ENCODE data around the gene PLSCR3. TPM values are rescaled to one million over a fixed set of nuclear protein-coding genes. Genes with fewer than 3 reads are reported as not detected.
"Not testable (repeated sequence)": the region's sequence is repeated elsewhere in the genome, so short reads cannot be mapped to it uniquely, and the experiment has no call there.

The PLSCR3 gene
- total and polyA plus RNA-seq, 2 donors (not counting 3 experiments of a cell fraction or from before 2014, with no cell fraction given), result 59.9 to 94.8 TPM

- TF ChIP-seq, protein P1, sequence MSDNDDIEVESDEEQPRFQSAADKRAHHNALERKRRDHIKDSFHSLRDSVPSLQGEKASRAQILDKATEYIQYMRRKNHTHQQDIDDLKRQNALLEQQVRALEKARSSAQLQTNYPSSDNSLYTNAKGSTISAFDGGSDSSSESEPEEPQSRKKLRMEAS (IDR thresholded peaks at IDR 0.05; ENCODE audit: insufficient read depth, insufficient read length), result no peak
- no peak for TF ChIP-seq JUN (IDR thresholded peaks at IDR 0.05; ENCODE audit: borderline replicate concordance, insufficient read depth, insufficient read length, low read depth)
- no peak for TF ChIP-seq EZH2 (IDR thresholded peaks at IDR 0.05; ENCODE audit: borderline replicate concordance, low read depth, low read length, severe bottlenecking)
- TF ChIP-seq POLR2A (IDR thresholded peaks at IDR 0.05; ENCODE audit: low read depth, low read length), result no peak
- no peak for TF ChIP-seq FOS (IDR thresholded peaks at IDR 0.05; ENCODE audit: borderline replicate concordance, insufficient read depth, low read length)
- TF ChIP-seq MYC (IDR thresholded peaks at IDR 0.05; ENCODE audit: low read depth, low read length), result no peak
- TF ChIP-seq CTCF (IDR thresholded peaks at IDR 0.05; ENCODE audit: extremely low read depth in 1 of 2, insufficient read depth in 1 of 2, low read depth in 1 of 2, low read length in 2 of 2), result no peak
- no peak for TF ChIP-seq POLR2AphosphoS5 (IDR thresholded peaks at IDR 0.05; ENCODE audit: insufficient read depth, low read depth, low read length)
- no peak for TF ChIP-seq GATA2 (IDR thresholded peaks at IDR 0.05; ENCODE audit: insufficient read depth, insufficient read length, low read depth, low read length)
- Histone ChIP-seq H2AFZ (ENCODE audit: low read depth, low read length) (no peak overlapping the region), H4K20me1 (replicated peaks; ENCODE audit: control insufficient read depth, extremely low read depth, insufficient read depth, low read length) (no peaks in the 10 kb centered on the region), H3K36me3 (ENCODE audit: control insufficient read depth in 2 of 2, extremely low read depth in 1 of 2, insufficient read depth in 2 of 2, low read length in 2 of 2) (no peaks in the 10 kb centered on the region), H3K9me1 (replicated peaks; ENCODE audit: control insufficient read depth, extremely low read depth, insufficient read depth, low read length) (no peaks in the 10 kb centered on the region), H3K9ac (replicated peaks; ENCODE audit: extremely low read depth, insufficient read depth, low read length) (no peak overlapping the region), H3K4me1 (ENCODE audit: control insufficient read depth, extremely low read depth, insufficient read depth, low read length) (no peaks in the 10 kb centered on the region), H3K4me3 (replicated peaks in 1 of 3; ENCODE audit: insufficient read depth in 1 of 3, low read depth in 1 of 3, low read length in 3 of 3) (no peak overlapping the region), H3K79me2 (ENCODE audit: control insufficient read depth, insufficient read depth, low read length) (no peaks in the 10 kb centered on the region), H3K4me2 (ENCODE audit: insufficient read depth, low read length) (no peak overlapping the region), H3K27ac (ENCODE audit: insufficient read depth, low read depth, low read length) (no peak overlapping the region), H3K27me3 (ENCODE audit: control insufficient read depth in 2 of 2, insufficient read depth in 2 of 2, low read length in 2 of 2) (peaks cover 2 to 3% of the 10 kb centered on the region in 2 experiments), H3K9me3 (replicated peaks; ENCODE audit: control insufficient read depth, insufficient read depth, low read length) (no peaks in the 10 kb centered on the region)
- DNase-seq (ENCODE audit: low read depth, low spot score) (no peak), FAIRE-seq (no peak)
- ChIA-PET CTCF (interaction anchor here (1.3 to 4.6 kb wide), 4 partner anchors 9 to 67 kb away, joined by 4 to 19 read pairs (median 4); partner anchors contain the start of gene TMEM95), POLR2A (no interaction called here)
- dilution Hi-C loops (cut with MboI; ENCODE audit: extremely low pct_ligation_motif_present, low sequenced_read_pairs) (no loop called here), intact Hi-C loops (cut with micrococcal nuclease) (no loop called here)
- no TSS peak for BruUV-seq (replicated peaks)
These were observed 24.5 kb downstream of the PLSCR3 start for GRCh38 chr17:7369825-7370224.

- H3K9me3 ChIP-seq (replicated peaks; ENCODE audit: control insufficient read depth, insufficient read depth, low read length); H2AFZ ChIP-seq (ENCODE audit: low read depth, low read length); FAIRE-seq; H3K36me3 ChIP-seq (ENCODE audit: control insufficient read depth in 2 of 2, extremely low read depth in 1 of 2, insufficient read depth in 2 of 2, low read length in 2 of 2); H3K79me2 ChIP-seq (ENCODE audit: control insufficient read depth, insufficient read depth, low read length); H3K9me1 ChIP-seq (replicated peaks; ENCODE audit: control insufficient read depth, extremely low read depth, insufficient read depth, low read length); H3K9ac ChIP-seq (replicated peaks; ENCODE audit: extremely low read depth, insufficient read depth, low read length); H3K4me1 ChIP-seq (ENCODE audit: control insufficient read depth, extremely low read depth, insufficient read depth, low read length); DNase-seq (ENCODE audit: low read depth, low spot score); H3K27me3 ChIP-seq (ENCODE audit: control insufficient read depth in 2 of 2, insufficient read depth in 2 of 2, low read length in 2 of 2); BruUV-seq (replicated peaks); H3K4me2 ChIP-seq (ENCODE audit: insufficient read depth, low read length); H3K27ac ChIP-seq (ENCODE audit: insufficient read depth, low read depth, low read length); intact Hi-C loops (cut with micrococcal nuclease); dilution Hi-C loops (cut with MboI; ENCODE audit: extremely low pct_ligation_motif_present, low sequenced_read_pairs); H3K4me3 ChIP-seq (replicated peaks in 1 of 3; ENCODE audit: insufficient read depth in 1 of 3, low read depth in 1 of 3, low read length in 3 of 3); H4K20me1 ChIP-seq (replicated peaks; ENCODE audit: control insufficient read depth, extremely low read depth, insufficient read depth, low read length): not testable (repeated sequence)
- ChIA-PET CTCF (interaction anchor here (0.9 to 4.6 kb wide), 4 partner anchors 8 to 26 kb away, joined by 3 to 19 read pairs (median 4); partner anchors contain the start of genes PLSCR3 and TMEM95), POLR2A (interaction anchor here (0.6 kb wide), 1 partner anchor 10 kb away, joined by 4 read pairs; no protein-coding TSS in a partner anchor)
These were observed 25.7 kb downstream of the PLSCR3 start for GRCh38 chr17:7368599-7368994.

Measured in endothelial cell of umbilical vein (primary cell).